IPS-15b (cell line): ENCODE results near the gene CLIP1.

Experiments
- H3K27me3 ChIP-seq: one replicate; pipeline ENCODE4 v1.6.1; 2013; ENCODE audit warnings: low read length; ENCODE audit not compliant: control insufficient read depth, insufficient read depth
- H3K36me3 ChIP-seq: one replicate; pipeline ENCODE4 v1.6.1; 2013; ENCODE audit warnings: low read length; ENCODE audit not compliant: control insufficient read depth, insufficient read depth
- H3K4me1 ChIP-seq: one replicate; pipeline ENCODE4 v1.6.1; 2013; ENCODE audit warnings: mild to moderate bottlenecking, low read length; ENCODE audit not compliant: control insufficient read depth, insufficient read depth
- H3K4me3 ChIP-seq: one replicate; pipeline ENCODE4 v1.5.1; 2013; ENCODE audit warnings: low read depth, low read length
- H3K9ac ChIP-seq: one replicate; pipeline ENCODE4 v1.6.1; 2013; ENCODE audit warnings: low read depth, mild to moderate bottlenecking, low read length
- H3K9me3 ChIP-seq: one replicate; pipeline ENCODE4 v1.6.1; 2013; ENCODE audit warnings: mild to moderate bottlenecking, low read length; ENCODE audit not compliant: control insufficient read depth, insufficient read depth

The CLIP1 gene

GRCh38 chr12:122245553-122245952 is 176.9 kb downstream of the CLIP1 start:
- H3K9ac ChIP-seq = no peak overlapping the region
- no peak overlapping the region for H3K4me3 ChIP-seq
- H3K36me3 ChIP-seq = no peaks in the 10 kb centered on the region
- H3K27me3 ChIP-seq = no peaks in the 10 kb centered on the region
- H3K4me1 ChIP-seq = no peaks in the 10 kb centered on the region
- no peaks in the 10 kb centered on the region for H3K9me3 ChIP-seq

DNA sequence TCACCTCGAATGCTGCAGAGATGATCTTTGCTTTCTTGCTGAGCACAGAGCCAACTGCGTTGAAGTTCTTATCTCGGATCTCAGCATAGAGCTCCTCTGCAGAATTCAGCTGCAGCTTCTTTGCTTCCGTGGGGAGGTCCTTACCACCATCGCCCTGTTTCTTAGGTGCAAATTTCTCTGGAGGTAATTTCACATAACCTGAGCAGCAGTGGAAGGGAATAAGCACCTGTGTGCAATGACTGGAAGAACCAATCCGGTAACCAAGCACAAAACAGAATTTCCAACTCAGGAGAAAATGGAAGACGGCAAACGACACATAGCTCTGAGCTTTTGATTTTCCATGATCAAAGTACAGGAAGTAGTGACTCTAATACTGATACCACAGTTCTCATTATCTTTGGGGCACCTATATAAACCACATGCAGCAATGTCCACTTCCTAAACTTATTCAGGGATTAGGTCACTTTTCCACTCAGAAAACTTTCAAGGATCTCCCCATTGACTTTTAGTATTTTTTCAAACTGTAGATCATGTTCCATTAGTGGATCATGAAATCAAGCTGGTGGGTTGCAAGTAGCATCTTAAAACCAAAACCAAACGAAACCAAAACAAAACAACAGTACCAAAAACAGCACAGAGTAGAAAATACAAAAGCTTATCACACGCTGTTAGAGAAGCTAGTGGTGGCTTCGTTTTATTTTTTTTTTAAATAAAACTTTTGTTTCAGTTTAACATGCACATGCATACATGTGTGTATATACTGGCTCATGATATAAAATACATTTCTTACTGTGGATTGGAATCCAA is 177.7 kb downstream of the CLIP1 start:
- H3K4me1 ChIP-seq = no peaks in the 10 kb centered on the region
- H3K27me3 ChIP-seq = no peaks in the 10 kb centered on the region
- peaks cover 5% of the 10 kb centered on the region for H3K36me3 ChIP-seq
- H3K4me3 ChIP-seq = no peak overlapping the region
- H3K9ac ChIP-seq = no peak overlapping the region
- no peaks in the 10 kb centered on the region for H3K9me3 ChIP-seq

- no peak overlapping the region for H3K4me3 ChIP-seq
- peaks cover 6% of the 10 kb centered on the region for H3K36me3 ChIP-seq
- H3K9me3 ChIP-seq = no peaks in the 10 kb centered on the region
Measured at GRCh38 chr12:122243965-122244364, 178.5 kb downstream of the CLIP1 start.

DNA sequence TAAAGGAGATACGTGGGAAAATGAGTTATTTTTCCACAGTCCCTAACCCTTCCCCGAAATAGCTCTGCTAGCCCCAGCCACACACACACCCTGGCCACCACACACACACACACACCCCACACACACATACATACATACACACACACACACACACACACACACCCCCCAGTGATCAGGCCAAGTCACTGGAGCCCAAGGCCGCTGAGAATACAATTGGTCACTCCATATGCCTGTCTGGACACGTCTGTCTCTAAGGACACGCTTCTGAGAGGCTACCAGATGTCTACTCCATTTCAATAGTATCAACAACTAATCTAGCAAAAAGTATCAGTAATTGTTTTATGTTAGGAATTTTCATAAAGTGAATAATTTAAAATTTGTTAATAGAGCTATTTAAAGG is 183.6 kb downstream of the CLIP1 start:
- peaks cover 14% of the 10 kb centered on the region for H3K36me3 ChIP-seq
- H3K4me1 ChIP-seq = no peaks in the 10 kb centered on the region

More at GRCh38 chr12:122243965-122244364, 178.5 kb downstream of the CLIP1 start:
- H3K9ac ChIP-seq = no peak overlapping the region
- no peaks in the 10 kb centered on the region for H3K4me1 ChIP-seq
- no peaks in the 10 kb centered on the region for H3K27me3 ChIP-seq

DNA sequence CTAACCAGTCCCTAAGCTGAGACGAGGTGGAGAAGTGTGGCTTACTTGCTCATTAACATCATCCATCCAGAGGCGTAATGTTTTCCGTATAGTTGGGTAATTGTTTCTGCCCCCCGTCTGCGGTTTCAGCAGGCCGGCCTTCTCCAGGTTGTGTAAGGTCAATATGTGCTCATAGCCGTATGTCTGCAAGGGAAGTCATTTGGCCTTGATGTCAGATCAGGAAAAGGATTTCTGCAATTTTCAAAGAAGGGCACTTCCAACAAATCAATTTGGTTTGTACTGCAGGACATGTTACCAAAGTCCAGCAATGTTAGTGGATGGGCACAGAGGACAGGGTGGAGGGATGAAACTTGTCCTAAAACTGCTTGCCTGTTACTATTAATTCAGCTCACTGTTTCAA is 186.7 kb downstream of the CLIP1 start:
- no peak overlapping the region for H3K9ac ChIP-seq
- H3K4me1 ChIP-seq = no peaks in the 10 kb centered on the region
- H3K9me3 ChIP-seq = no peaks in the 10 kb centered on the region
- H3K36me3 ChIP-seq = peaks cover 21% of the 10 kb centered on the region
- H3K4me3 ChIP-seq = no peak overlapping the region
- H3K27me3 ChIP-seq = no peaks in the 10 kb centered on the region

More for the DNA sequence above, 183.6 kb downstream of the CLIP1 start:
- H3K27me3 ChIP-seq = no peaks in the 10 kb centered on the region
- H3K4me3 ChIP-seq = no peak overlapping the region
- H3K9ac ChIP-seq = no peak overlapping the region
- no peaks in the 10 kb centered on the region for H3K9me3 ChIP-seq

DNA sequence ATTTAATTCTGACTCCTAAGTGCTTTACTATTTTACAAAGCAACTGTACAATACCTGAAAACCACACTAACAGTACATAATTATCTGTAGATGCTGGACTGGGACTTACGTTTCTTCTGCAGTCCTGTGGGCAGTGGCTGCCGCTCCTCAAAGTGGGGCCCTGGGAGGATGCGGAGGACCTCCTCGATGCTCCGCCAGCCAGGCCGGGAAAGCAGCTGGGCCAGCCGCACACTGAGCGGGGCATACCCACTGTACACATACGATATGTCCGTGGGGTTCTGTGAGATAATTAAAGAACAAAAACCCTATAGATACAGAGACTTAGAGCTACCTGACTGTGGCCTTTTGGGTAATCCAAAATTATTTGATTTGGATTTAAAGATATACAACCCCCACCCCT is 189.8 kb downstream of the CLIP1 start:
- no peaks in the 10 kb centered on the region for H3K9me3 ChIP-seq
- H3K9ac ChIP-seq = no peak overlapping the region
- no peak overlapping the region for H3K4me3 ChIP-seq
- H3K36me3 ChIP-seq = peaks cover 13% of the 10 kb centered on the region
- peaks cover 4% of the 10 kb centered on the region for H3K27me3 ChIP-seq
- no peaks in the 10 kb centered on the region for H3K4me1 ChIP-seq

DNA sequence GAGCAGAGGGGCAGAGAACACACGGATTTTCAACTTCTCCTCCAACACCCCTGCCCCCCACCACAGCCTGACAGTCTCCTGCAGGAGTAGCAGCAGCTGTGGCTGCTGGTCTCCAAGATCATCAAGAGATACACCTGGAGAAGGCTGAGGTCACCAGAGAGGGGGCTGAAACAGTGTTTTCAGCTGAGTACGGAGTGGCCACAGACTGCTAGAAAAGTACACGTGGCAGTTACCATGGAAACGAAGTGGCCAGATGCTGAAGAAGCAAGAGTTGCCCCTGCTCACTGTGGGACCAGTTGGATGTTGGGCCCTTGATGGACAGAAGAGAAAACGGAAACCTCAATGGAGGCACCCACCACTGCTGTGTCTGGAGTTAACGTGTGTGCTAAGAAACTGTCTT is 191.7 kb downstream of the CLIP1 start:
- no peak overlapping the region for H3K9ac ChIP-seq
- peaks cover 13% of the 10 kb centered on the region for H3K36me3 ChIP-seq
- H3K27me3 ChIP-seq = peaks cover 8% of the 10 kb centered on the region
- H3K4me3 ChIP-seq = no peak overlapping the region
- H3K4me1 ChIP-seq = no peaks in the 10 kb centered on the region
- no peaks in the 10 kb centered on the region for H3K9me3 ChIP-seq

GRCh38 chr12:122228092-122228491 is 194.4 kb downstream of the CLIP1 start:
- Histone ChIP-seq H3K4me1 (peaks cover 5% of the 10 kb centered on the region), H3K36me3 (peaks cover 20% of the 10 kb centered on the region), H3K9me3 (no peaks in the 10 kb centered on the region), H3K9ac (no peak overlapping the region), H3K4me3 (no peak overlapping the region), H3K27me3 (peaks cover 8% of the 10 kb centered on the region)

- Histone ChIP-seq H3K4me3 (no peak overlapping the region), H3K27me3 (peaks cover 8% of the 10 kb centered on the region), H3K4me1 (peaks cover 5% of the 10 kb centered on the region), H3K9ac (no peak overlapping the region), H3K9me3 (no peaks in the 10 kb centered on the region), H3K36me3 (peaks cover 27% of the 10 kb centered on the region)
Measured at GRCh38 chr12:122227341-122227740, 195.1 kb downstream of the CLIP1 start.

DNA sequence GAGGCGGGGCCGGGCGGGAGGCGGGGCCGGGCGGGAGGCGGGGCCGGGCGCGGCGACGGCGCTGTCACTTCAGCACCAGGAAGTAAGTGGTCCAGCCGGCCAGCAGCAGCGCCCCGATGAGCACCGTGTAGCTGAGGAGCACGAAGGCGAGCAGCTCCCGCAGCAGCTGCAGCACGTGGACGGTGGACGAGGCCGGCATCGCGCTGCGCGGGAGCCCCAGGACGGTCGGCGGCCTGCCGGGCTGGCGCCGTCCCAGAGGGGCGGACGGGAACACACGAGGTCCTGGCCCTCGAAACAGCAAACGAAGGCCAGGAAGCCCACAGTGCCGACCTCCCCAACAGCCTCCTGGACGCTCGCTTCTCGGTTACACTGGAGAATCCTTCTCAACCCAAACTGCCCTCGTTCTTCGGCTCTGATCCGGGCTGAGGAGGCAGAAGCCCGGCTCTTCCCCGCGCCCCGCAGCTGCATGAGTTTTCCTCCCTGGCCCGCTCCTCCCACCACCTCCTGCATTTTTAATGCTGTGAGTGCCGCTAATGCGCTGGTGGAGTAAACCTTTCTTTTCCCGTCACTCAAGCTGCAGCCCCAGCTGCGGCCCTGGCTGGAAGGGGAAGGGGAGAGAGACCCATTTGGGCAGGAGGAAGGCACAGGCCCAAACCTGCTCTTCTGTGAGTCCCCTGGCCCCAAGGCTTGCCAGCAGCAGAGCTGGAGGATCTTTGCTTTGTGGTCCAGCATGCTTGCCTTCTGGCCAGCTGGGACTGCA is 195.9 kb downstream of the CLIP1 start:
- Histone ChIP-seq H3K27me3 (peaks cover 8% of the 10 kb centered on the region), H3K9me3 (no peaks in the 10 kb centered on the region), H3K9ac (no peak overlapping the region), H3K4me1 (peaks cover 5% of the 10 kb centered on the region), H3K36me3 (peaks cover 32% of the 10 kb centered on the region), H3K4me3 (peak overlapping the region; percentile 49)

DNA sequence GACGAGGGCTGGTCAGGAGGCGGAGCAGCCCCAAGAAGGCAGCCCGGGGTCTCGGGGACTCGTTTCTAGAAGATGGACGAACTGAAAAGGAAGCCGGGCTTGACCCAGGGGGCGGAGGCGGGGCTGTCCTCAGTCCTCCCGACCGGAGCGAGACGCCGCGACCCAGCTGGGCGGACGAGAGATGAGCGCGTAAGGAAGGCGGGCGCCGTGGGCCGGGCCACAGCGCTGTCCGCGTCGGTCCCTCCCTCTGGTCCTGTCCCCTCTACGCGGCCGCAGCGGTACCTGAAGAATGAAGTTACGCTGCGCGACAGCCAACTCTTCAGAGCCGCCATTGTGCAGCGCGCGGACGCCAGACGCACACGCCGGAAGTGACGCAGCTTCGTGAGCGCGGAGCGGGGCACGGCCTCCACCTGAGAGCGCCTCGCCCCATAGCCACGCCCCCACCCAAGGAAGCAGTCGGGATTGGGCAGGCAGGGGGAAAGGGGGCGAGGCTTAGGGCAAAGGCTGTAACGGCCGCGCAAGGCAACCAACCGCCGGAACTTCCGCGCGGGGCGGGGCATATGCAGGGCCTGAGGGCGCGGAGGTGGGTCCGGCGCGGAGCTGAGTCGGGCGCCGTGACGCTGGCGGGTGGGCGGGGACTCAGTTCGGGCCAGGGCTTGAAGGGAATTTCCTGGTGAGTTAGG is 196.6 kb downstream of the CLIP1 start, which contains the start of gene DIABLO:
TSS of gene DIABLO (minus strand) at position 370 of the 683 bp plus-strand sequence. CDS start at position 332, 38 bp downstream.
- Histone ChIP-seq H3K27me3 (peaks cover 8% of the 10 kb centered on the region), H3K36me3 (peaks cover 32% of the 10 kb centered on the region), H3K4me1 (peaks cover 5% of the 10 kb centered on the region), H3K4me3 (peak within 1 kb of the TSS; percentile 96), H3K9ac (peak within 1 kb of the TSS; percentile 91), H3K9me3 (no peaks in the 10 kb centered on the region)
